MG63 (cell line): ENCODE results near the gene RASGEF1B. TPM values are rescaled to one million over a fixed set of nuclear protein-coding genes. Genes with fewer than 3 reads are reported as not detected.
"Not testable (repeated sequence)": the region's sequence is repeated elsewhere in the genome, so short reads cannot be mapped to it uniquely, and the experiment has no call there.

Experiments used
- DNase-seq: peaks from one replicate; pipeline ENCODE4 v3.0.0-alpha.2; 2020
- H3K27me3 ChIP-seq: fragments of 250-450 bp; sonication (Bioruptor Pico); 2 replicates; pipeline ENCODE4 v1.5.1; 2020; ENCODE audit warnings: mild to moderate bottlenecking, moderate library complexity
- H3K36me3 ChIP-seq: fragments of 250-450 bp; sonication (Bioruptor Pico); 2 replicates; pipeline ENCODE4 v1.5.1; 2020; ENCODE audit warnings: mild to moderate bottlenecking, moderate library complexity
- H3K4me3 ChIP-seq: fragments of 250-450 bp; sonication (Bioruptor Pico); 2 replicates; pipeline ENCODE4 v1.5.1; 2020; ENCODE audit warnings: mild to moderate bottlenecking, moderate library complexity
- H3K9me3 ChIP-seq: fragments of 250-450 bp; sonication (Bioruptor Pico); 2 replicates; pipeline ENCODE4 v1.5.1; 2020; ENCODE audit warnings: mild to moderate bottlenecking, moderate library complexity
- total RNA-seq: library from RNA; depleted of rRNA; stranded (reverse); fragments of >200 nt; shearing (Covaris generic); gene quantifications from 2 replicates; pipeline ENCODE4 v1.2.3, GENCODE V29; 2014; ENCODE audit warnings: low replicate concordance

RASGEF1B gene
- total RNA-seq, 1 experiment from 2014 or later, result 0.53 TPM

DNA sequence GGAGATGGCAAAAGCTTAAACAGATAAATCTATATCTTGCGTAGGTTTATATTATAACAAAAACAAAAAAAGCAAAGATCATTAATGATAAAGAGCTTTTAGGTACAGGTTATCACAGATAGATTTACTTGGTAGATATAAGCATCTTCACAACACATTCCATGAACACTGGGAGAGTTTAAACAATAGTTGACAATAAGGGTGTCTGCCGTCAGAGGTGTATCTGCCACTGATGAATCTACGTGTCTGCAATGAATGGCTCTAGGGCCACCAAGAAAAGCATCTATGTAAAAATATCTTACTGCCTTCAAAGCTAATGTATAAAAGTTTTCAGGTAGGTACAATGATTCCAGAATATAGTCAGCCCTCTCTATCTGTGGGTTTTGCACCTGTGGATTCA, 43.7 kb downstream of the RASGEF1B start:
- H3K27me3 ChIP-seq, result no peaks in the 10 kb centered on the region
- H3K4me3 ChIP-seq, result no peak overlapping the region
- H3K36me3 ChIP-seq, result no peaks in the 10 kb centered on the region
- no peak for DNase-seq
- H3K9me3 ChIP-seq, result no peaks in the 10 kb centered on the region

DNA sequence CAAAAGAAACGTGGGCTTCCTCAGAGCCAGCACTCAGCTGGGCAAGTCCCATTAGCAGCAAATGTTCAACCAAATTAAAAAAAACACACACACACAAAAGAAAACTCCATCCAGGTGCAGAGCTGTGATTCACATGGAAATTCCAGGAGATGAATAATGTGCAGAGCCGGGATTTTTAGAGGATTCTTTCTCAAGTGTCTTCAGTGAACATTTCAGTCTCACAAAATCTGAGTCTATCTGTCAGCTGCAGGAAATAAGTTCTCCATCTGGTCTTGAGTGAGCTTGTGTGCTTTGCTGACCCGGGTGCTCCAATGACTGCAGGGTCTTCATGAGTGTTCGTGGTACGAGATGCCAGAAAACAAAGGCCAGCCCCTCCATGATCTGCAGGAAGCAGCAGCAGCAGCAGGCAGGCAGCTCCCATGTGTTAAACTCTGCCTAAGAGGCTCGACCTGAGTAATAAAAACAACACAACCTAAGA, 44.3 kb downstream of the RASGEF1B start:
- Histone ChIP-seq H3K4me3 (no peak overlapping the region), H3K36me3 (no peaks in the 10 kb centered on the region), H3K27me3 (no peaks in the 10 kb centered on the region), H3K9me3 (no peaks in the 10 kb centered on the region)
- no peak for DNase-seq

DNA sequence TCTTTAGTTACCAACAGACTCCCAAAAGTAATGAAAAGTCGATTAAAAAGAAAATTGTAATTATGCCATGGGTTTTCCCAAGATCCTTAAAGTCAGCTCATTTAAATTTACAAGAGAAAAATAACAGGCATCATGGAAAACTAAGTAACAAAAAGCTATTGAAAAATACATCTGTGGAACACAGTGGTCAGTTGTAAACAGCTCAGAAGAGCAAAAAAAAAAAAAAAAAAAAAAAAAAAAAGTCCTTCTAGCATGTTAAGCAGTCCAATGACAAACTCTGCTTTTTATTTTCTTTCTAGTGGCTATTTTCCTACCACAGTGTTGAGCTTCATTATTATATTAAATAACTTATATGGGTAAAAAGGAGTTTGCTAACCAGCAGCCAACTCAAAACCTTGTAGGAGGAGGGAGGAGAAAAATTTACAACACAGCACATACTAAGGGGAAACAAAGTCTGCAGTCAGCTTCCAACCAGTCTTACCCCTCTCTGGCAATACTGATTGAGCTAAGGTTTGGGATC, 44.9 kb downstream of the RASGEF1B start:
- DNase-seq, result no peak
- Histone ChIP-seq H3K4me3 (no peak overlapping the region), H3K9me3 (no peaks in the 10 kb centered on the region), H3K27me3 (no peaks in the 10 kb centered on the region), H3K36me3 (no peaks in the 10 kb centered on the region)

DNA sequence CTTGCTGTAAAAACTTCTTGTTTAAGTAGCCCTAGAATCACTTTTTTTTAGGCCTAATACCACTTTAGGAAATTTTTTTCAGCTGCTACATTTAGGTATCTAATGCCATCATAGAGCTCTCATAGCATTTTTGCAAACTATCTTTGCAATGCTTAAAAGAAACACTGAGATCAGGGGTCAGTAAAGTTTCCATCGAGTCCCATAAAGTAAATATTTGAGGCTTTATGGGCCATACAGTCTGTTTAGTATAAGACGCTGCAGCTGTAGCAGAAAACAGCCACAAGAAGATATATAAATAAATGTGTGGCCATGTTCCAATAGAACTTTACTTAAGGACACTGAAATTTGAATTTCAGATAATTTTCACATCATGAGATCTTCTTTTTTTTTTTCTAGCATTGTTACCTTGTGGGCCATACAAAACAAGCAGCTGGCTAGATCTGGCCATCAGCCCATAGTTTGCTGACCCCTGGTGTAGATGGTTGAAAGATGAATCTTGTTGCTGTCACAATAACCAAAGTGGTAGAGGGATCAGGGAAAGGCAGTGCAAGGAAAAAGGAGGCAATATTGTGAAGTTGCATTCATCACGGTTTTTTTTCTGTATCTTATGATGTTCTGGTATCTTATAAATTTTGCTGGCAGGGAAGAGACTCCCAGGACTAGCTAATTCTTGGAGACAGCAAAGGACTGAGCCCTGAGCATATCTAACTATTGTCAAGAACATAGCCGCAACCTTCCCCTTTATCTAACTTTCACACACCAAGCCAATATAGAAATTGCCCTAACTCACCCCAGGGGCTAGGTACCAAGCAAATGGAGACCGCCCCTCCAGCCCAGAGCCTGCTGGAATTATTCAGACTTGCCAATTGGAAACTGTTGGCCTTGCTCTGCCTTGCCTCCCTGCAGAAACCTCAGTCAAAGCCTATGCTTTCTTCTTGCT, 46.6 kb downstream of the RASGEF1B start:
- Histone ChIP-seq H3K36me3 (no peaks in the 10 kb centered on the region), H3K4me3 (no peak overlapping the region), H3K27me3 (no peaks in the 10 kb centered on the region), H3K9me3 (no peaks in the 10 kb centered on the region)
- no peak for DNase-seq

DNA sequence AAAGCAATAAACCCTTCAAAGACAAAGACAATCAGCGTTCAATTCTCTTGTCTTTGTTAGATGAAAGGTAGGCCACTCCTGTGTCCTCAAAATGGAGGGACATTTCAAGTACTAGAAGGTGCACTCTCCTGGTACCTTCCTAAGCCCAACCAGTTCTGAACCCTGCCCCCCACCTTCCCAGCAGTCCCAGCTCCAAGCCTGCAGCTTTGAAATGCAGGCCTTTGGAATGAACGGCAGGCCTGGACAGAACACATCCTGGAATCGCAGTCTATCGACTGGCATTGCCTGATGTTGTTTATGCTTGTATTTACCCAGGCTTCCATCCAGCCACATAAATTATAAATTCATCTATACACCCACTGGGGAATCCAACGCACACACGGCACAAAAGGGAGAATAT, 47.4 kb downstream of the RASGEF1B start:
- Histone ChIP-seq H3K27me3 (no peaks in the 10 kb centered on the region), H3K36me3 (no peaks in the 10 kb centered on the region), H3K4me3 (no peak overlapping the region), H3K9me3 (no peaks in the 10 kb centered on the region)
- DNase-seq, result no peak

DNA sequence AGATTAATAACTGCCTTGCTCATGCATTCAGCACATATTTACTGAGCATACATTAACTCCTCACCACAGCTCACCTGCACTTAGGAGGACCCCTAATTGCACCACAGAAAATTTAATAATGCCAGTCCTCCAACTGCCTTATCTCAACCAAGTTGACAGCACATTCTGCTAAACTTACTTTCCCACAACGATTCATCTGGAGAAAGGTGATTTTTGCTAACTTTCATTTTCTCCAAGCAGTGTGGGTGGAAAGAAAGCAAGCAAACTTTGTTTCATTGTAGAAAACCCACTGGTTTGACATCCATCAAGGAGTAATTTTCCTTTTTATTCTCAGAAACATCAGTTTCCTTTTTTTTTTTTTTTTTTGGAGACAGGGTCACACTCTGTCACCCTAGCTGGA, 49.1 kb downstream of the RASGEF1B start:
- no peak for DNase-seq
- no peak overlapping the region for H3K4me3 ChIP-seq
- no peaks in the 10 kb centered on the region for H3K36me3 ChIP-seq
- no peaks in the 10 kb centered on the region for H3K27me3 ChIP-seq
- no peaks in the 10 kb centered on the region for H3K9me3 ChIP-seq

DNA sequence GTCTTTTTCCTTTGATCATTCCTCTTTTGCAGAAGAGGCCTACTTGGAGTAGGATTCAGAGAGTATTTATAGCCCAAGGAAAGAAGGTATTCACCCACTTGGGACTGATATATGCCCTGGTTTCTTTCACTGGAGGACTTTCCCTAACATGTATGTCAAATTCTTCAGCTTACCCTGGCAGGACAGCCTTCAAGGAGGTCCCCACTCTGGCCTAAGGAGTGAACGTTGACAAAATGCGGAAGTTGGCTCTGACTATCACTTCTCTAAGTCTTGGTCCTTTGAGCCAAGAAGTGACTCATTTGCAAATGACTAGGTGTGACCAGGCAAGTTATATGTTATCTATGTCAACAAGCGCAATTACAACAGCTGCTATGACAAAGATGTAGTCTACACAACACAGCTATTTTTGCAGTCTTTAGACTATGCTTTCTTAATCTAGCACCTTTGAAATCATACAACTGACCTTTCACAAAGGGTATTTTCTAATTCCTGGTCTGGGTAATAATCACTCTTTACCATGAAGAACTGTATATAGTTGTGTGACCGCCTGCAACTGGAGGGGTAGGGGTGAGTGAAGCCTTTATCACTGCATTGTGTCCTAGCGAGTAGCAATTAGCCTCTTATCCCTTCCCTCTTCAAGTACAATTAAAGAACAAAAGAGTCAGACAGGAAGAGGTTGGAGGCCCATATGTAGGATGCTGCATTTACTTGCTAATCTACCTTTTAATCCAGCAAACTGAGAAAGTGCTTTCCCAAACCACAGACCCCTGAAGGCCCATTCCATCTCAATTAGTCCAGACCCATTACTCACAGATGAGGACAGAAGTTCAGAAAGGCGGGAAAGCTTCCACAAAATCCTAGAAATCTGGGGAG, 50.1 kb downstream of the RASGEF1B start:
- Histone ChIP-seq H3K4me3 (no peak overlapping the region), H3K27me3 (no peaks in the 10 kb centered on the region), H3K36me3 (no peaks in the 10 kb centered on the region), H3K9me3 (no peaks in the 10 kb centered on the region)
- DNase-seq, result no peak

DNA sequence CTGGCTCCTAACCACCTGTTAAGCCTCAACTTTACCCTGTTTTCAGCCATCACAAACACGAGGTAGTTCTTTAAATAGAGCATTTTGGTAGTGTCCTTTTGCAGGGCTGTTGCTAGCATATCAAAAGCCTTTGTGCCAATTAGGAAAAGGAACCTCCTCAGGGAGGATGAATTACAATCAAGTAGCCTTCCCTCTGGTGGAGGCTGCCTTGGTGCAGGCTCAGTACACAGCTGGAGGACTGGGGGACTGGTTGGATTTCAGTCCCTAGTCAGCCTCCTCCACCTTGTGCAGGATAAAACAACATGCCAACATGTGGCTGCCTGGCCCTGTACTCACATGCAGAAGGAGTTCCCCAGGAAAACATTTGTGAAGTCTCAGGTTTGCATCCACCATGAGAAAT, 53.1 kb downstream of the RASGEF1B start:
- no peaks in the 10 kb centered on the region for H3K27me3 ChIP-seq

DNA sequence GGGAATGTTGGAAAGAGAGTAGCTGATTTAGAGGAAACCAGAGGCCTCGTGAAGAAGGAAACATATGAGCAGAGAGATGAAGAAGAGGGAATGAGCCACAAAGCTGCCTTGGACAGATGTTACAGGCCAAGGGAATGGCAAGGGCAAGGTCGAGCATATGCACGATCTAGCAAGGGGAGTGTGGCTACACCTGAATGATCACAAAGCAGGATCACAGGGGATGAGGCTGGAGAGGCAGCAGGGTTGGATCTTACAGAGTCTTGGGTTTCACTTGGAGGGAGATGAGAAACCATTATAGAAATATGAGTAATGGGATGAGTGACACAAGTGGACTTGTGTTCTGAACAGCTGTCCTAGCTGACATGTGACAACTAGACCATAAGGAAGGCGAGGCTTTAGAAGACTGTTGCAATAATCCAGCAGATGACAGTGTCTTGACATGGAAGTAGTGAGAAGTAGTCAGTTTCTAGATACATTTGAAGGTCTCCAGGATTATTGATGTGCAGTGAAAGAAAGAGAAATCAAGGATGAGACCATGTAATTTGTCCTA, 58.7 kb downstream of the RASGEF1B start:
- Histone ChIP-seq H3K27me3 (no peaks in the 10 kb centered on the region), H3K36me3 (no peaks in the 10 kb centered on the region), H3K9me3 (no peaks in the 10 kb centered on the region), H3K4me3 (no peak overlapping the region)
- DNase-seq, result no peak

More for the DNA sequence above, 53.1 kb downstream of the RASGEF1B start:
- Histone ChIP-seq H3K4me3 (no peak overlapping the region), H3K36me3 (no peaks in the 10 kb centered on the region), H3K9me3 (no peaks in the 10 kb centered on the region)
- no peak for DNase-seq

DNA sequence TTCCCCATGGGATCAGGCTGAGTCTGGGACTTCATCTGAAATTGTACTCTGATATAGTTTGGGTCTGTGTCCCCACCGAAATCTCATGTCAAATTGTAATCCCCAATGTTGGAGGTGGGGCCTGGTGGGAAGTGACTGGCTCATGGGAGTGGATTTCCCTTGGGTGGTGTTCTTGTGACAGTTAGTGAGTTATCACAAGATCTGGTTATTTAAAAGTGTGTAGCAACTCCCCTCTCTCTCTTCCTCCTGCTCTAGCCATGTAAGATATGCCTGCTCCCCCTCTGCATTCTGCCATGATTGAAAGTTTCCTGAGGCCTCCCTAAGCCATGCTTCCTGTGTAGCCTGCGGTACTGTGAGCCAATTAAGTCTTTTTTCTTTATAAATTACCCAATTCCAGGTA, 61.0 kb downstream of the RASGEF1B start:
- H3K36me3 ChIP-seq, result no peaks in the 10 kb centered on the region

DNA sequence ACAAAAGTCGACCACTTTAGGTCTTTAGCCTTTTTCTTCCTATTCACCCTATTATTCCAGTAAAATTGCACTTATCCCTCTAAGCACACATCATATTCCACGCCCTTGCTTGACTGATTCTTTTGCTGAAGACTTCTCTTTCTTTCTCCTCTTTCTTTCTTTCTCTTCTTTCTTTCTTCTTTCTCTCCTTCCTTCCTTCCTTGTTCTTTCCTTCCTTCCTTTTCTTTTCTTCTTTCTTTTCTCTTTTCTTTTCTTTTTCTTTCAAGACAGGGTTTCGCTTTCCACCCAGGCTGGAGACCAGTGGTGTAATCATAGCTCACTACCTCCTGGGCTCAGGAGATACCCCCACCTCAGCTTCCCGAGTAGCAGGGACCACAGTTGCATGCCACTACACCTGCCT, 61.9 kb downstream of the RASGEF1B start:
- no peak for DNase-seq
- no peaks in the 10 kb centered on the region for H3K9me3 ChIP-seq
- H3K27me3 ChIP-seq, result no peaks in the 10 kb centered on the region
- H3K4me3 ChIP-seq, result no peak overlapping the region
- H3K36me3 ChIP-seq, result no peaks in the 10 kb centered on the region

More for the DNA sequence above, 61.0 kb downstream of the RASGEF1B start:
- H3K9me3 ChIP-seq, result no peaks in the 10 kb centered on the region
- DNase-seq, result no peak
- H3K4me3 ChIP-seq, result no peak overlapping the region
- no peaks in the 10 kb centered on the region for H3K27me3 ChIP-seq

DNA sequence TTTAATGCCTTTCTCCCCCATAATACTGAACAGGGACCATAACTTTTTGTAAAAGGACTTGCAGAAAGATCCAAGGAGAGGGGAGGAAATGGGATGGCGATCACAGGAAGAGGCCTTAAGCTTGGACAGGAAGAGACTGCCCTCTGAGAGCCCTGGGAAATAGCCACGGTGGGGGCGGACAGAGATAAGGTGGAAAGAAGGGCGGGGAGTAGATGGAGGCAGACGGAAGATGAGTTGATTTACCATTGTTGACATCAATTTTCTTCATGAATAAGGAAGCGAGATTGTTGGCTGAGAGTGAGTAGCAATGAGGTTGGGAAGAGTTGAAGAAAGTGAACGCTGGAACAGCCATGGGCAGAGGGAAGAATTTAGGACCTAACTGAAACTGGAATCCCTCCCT, 63.4 kb downstream of the RASGEF1B start:
- Histone ChIP-seq H3K36me3 (no peaks in the 10 kb centered on the region), H3K27me3 (no peaks in the 10 kb centered on the region), H3K9me3 (no peaks in the 10 kb centered on the region), H3K4me3 (no peak overlapping the region)
- DNase-seq, result no peak

DNA sequence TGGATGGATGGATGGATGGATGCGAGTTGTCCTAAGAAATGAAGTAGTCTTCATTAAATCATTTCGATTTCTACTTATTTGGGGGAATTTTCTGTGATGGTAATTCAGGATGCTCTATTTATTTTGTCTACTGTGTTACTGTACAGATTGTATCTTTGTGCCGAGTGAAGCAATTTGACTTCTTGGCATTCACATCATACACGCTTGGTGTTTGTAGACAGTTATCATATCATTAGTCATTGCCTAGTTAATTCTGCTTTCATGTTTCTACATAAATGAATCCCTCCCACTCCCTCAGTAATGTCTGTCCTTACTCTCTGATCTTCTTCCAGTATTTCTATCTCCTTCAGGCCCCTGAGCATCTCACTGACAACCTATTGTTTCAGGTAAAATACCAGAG, 64.0 kb downstream of the RASGEF1B start:
- Histone ChIP-seq H3K27me3 (no peaks in the 10 kb centered on the region), H3K36me3 (no peaks in the 10 kb centered on the region), H3K4me3 (no peak overlapping the region), H3K9me3 (no peaks in the 10 kb centered on the region)
- no peak for DNase-seq

DNA sequence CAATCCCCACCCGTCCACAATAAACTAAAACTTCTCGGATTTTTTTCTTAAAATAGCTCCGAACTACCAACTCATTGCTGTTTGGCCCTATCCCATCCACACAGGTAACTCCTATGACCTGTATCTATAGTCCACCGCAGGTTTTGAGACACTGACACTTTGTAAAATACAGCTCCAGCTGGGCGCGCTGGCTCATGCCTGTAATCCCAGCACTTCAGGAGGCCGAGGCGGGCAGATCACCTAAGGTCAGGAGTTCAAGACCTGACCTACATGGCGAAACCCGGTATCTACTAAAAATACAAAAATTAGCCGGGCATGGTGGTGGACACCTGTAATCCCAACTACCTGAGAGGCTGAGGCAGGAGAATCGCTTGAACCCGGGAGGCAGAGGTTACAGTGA, 65.2 kb downstream of the RASGEF1B start:
- H3K27me3 ChIP-seq, H3K4me3 ChIP-seq, DNase-seq, H3K9me3 ChIP-seq, H3K36me3 ChIP-seq: not testable (repeated sequence)

DNA sequence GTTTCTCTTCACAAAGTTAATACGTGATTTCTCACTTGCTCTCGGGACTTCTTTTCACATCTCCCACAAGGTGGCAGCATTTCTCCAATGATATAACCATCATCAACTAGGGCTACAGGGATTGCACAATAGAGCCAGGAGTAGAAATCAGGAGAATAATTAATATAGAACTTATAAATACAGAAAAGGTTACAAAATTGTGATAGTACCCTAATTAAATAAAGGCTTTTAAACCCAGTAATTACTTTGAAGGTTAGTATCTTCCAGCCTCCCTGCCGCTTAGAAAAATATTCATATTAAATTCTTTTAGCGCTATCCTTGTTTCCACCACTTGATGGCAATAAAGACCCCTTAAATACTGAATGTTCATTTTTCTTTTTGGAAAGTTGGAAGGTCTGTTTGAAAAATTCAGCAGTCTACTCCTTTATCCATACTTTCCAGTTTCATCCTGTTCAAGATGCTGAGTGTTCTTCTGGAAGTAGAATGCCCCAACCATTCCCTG, 65.8 kb downstream of the RASGEF1B start:
- Histone ChIP-seq H3K9me3 (no peaks in the 10 kb centered on the region), H3K36me3 (no peaks in the 10 kb centered on the region), H3K4me3 (no peak overlapping the region), H3K27me3 (no peaks in the 10 kb centered on the region)
- peak; percentile 5 for DNase-seq

DNA sequence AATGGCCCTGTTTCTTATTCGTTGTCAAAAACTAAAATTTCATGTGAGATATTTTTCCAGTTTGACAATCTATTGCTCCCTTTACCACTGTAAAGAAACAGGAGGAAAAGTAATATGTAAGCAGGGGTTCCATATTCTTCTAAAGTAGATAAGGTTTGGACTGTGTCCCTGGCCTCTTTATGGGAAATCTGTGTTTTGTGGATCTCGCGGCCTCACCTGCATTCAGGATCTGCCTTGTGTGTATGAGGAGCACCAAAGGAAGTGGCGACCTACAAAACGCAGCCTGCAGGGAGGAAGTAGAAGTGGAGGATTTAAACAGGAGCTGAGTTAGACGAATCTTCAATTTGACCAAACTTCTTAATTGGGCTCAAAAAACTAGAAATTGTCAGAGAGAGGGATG, 67.0 kb downstream of the RASGEF1B start:
- Histone ChIP-seq H3K9me3 (no peaks in the 10 kb centered on the region), H3K27me3 (no peaks in the 10 kb centered on the region), H3K4me3 (no peak overlapping the region), H3K36me3 (no peaks in the 10 kb centered on the region)
- no peak for DNase-seq

DNA sequence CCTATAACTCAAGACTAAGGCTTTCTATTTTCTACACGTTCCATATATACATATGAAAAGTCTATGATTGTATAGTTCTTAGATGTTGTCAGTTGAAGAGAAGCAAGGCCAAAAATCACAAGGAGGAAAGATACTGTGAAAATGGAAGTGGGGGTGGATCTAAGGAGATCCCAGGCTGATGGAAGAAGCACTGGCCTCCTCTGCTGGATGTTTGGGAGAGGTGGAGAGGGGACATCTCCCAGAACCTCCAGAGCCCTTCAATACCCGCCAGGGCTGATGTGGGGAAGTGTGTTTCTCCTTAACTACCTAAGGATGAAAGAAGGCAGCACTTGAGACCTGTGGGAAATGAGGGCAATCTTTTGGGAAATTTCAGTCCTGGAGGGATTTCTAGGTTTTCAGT, 67.4 kb downstream of the RASGEF1B start:
- no peak overlapping the region for H3K4me3 ChIP-seq
- H3K36me3 ChIP-seq, result no peaks in the 10 kb centered on the region
- no peaks in the 10 kb centered on the region for H3K9me3 ChIP-seq
- no peak for DNase-seq
- H3K27me3 ChIP-seq, result no peaks in the 10 kb centered on the region
